Gastroesophageal sphincter (tissue), 3 donors: ENCODE results near the gene ALOX5AP.

ENCODE experiments used
- CTCF ChIP-seq, 4 experiments: fragments of 200-600 bp in 2 of 4; fragments of 450-650 bp in 2 of 4; sonication (generic) in 1 of 4; IDR thresholded peaks; one replicate each; pipeline ENCODE4 v1.5.1; 2017 to 2019; ENCODE audit warnings: antibody characterized with exemption in 4 of 4, mild to moderate bottlenecking in 2 of 4, moderate library complexity in 2 of 4
- EP300 ChIP-seq: sonication (generic); formaldehyde crosslinking; IDR thresholded peaks from one replicate; pipeline ENCODE4 v1.6.1; 2017; ENCODE audit warnings: antibody characterized with exemption, mild to moderate bottlenecking
- POLR2AphosphoS5 ChIP-seq: sonication (generic); formaldehyde crosslinking; IDR thresholded peaks from one replicate; pipeline ENCODE4 v1.6.1; 2017; ENCODE audit warnings: antibody characterized with exemption

DNA sequence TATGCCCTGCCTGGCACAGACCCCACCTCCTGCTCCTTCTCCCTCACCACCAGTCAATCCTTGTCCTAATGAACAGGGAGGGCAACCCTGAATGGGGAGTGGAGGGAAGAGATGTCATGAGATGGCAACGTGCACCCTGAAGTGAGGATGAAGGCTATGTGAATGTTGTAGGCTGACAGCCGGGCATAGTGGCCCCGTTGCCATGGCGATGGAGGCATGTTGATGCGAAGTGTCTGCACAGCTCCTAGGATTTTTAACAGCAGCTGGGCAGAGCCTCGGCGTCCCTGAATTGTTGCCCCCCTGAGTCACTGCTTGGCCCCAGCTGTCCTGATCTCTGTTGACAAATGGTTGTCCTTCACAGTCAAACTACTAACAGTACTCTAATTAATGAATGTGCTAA is 4.8 kb upstream of the ALOX5AP start:
- TF ChIP-seq CTCF (IDR thresholded peaks at IDR 0.05) (no peak), EP300 (no peak), POLR2AphosphoS5 (no peak)
